Esophagus muscularis mucosa (tissue), 4 donors: ENCODE results near the gene TYW3. TPM values are rescaled to one million over a fixed set of nuclear protein-coding genes. Genes with fewer than 3 reads are reported as not detected.

ENCODE experiments used
- DNase-seq: peaks from one replicate; pipeline ENCODE4 v3.0.0-alpha.2; 2017; ENCODE audit errors: extremely low spot score
- H3K27ac ChIP-seq, 4 donors: fragments of 200-600 bp; sonication (generic); replicated peaks in 1 of 4; 1 replicate in 3 of 4; 2 replicates in 1 of 4; pipeline ENCODE4 v1.5.1; 2016 to 2019; ENCODE audit warnings: mild to moderate bottlenecking in 1 of 4
- H3K27me3 ChIP-seq, 4 donors: fragments of 200-600 bp; sonication (generic); one replicate each; pipeline versions ENCODE4 v1.5.1 to v1.6.0; 2016 to 2019
- H3K36me3 ChIP-seq, 4 donors: fragments of 200-600 bp; sonication (generic); one replicate each; pipeline ENCODE4 v1.5.1; 2016 to 2019
- H3K4me1 ChIP-seq, 4 donors: fragments of 200-600 bp; sonication (generic); one replicate each; pipeline ENCODE4 v1.5.1; 2016 to 2019
- H3K4me3 ChIP-seq, 4 donors: fragments of 200-600 bp; sonication (generic); 1 replicate in 2 of 4; 2 replicates in 2 of 4; pipeline ENCODE4 v1.5.1; 2016 to 2019; ENCODE audit warnings: mild to moderate bottlenecking in 4 of 4, moderate library complexity in 1 of 4
- H3K9me3 ChIP-seq, 4 donors: fragments of 200-600 bp; sonication (generic); 1 replicate in 3 of 4; 2 replicates in 1 of 4; pipeline ENCODE4 v1.5.1; 2016 to 2019
- EP300 ChIP-seq: sonication (generic); formaldehyde crosslinking; IDR thresholded peaks from one replicate; pipeline ENCODE4 v1.6.1; 2017; ENCODE audit warnings: antibody characterized with exemption
- POLR2A ChIP-seq: fragments of 450-650 bp; IDR thresholded peaks from one replicate; pipeline ENCODE4 v1.6.1; 2017; ENCODE audit warnings: antibody characterized with exemption, moderate library complexity, mild to moderate bottlenecking, low read depth
- POLR2AphosphoS5 ChIP-seq, 2 donors: sonication (generic); formaldehyde crosslinking; IDR thresholded peaks; one replicate each; pipeline ENCODE4 v1.6.1; 2017; ENCODE audit warnings: antibody characterized with exemption in 2 of 2
- WGBS: methylation state at CpG from one replicate; pipeline ENCODE4 v1.1.5; 2018; 5-methylcytosine and 5-hydroxymethylcytosine counted together
- intact Hi-C: fragments of 100-400 bp; cut with DNase I; formaldehyde crosslinking; loops from one replicate; pipeline ENCODE4 v1.15.1; 2023
- total RNA-seq, 4 donors: library from RNA; depleted of rRNA; stranded (reverse); fragments of >200 nt; gene quantifications; one replicate each; pipeline versions ENCODE4 v1.1.0 to v1.2.1, GENCODE V29; 2016
- TF ChIP-seq, protein P1 (sequence below), 3 experiments: fragments of 200-600 bp in 2 of 3; fragments of 450-650 bp in 1 of 3; sonication (generic) in 2 of 3; IDR thresholded peaks; one replicate each; pipeline ENCODE4 v1.5.1; 2017 to 2019; ENCODE audit warnings: antibody characterized with exemption in 3 of 3, mild to moderate bottlenecking in 2 of 3, moderate library complexity in 1 of 3

Gene TYW3
- total RNA-seq, 4 donors from 2014 or later = 18.0 to 31.6 (median 26.8) TPM

DNA sequence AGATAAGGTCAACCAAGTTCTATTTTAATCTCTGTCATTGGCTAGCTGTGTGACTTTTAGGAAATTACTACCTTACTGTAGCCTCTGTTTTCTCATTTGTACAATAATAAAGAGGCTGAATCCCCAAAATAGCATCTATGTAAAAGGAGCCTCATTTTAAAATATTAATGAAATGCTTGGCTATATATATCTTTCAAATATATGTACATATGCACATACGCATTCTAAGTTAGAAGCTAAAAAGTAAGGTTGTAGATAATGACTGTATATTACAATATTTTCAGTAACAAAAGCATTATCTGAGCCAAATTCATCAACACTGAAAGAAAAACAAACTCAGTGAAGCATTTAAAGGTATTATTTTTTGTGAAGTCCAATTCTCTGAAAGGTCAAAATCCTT is 44.6 kb downstream of the TYW3 start:
- Histone ChIP-seq H3K27ac (no peak overlapping the region), H3K9me3 (no peaks in the 10 kb centered on the region), H3K4me3 (no peak overlapping the region), H3K36me3 (no peaks in the 10 kb centered on the region), H3K27me3 (no peaks in the 10 kb centered on the region), H3K4me1 (no peaks in the 10 kb centered on the region)
- intact Hi-C loops = no loop called here
- TF ChIP-seq EP300 (no peak), POLR2A (no peak), POLR2AphosphoS5 (IDR thresholded peaks at IDR 0.05) (no peak)
- WGBS = 93% methylated on average over 1 of the region's 1 CpG
- DNase-seq = no peak

DNA sequence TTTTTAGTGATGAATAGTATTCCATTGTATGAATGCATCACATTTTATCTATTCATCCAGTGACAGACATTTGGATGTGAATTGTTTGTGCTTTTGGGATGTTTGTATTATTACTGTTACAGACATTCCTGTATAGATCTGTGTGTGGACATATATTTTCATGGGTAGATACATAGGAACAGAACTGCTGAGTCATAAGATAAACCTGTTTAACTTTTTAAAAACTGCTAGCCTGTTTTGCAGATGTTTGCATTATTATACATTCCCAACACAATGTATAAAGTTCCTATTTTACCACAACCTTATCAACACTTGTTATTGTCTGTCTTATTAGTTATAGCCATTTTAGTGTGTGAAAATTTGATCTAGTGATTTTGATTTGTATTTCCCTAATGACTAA is 46.8 kb downstream of the TYW3 start:
- no peak overlapping the region for H3K27ac ChIP-seq
- DNase-seq = no peak
- intact Hi-C loops = no loop called here
- no peaks in the 10 kb centered on the region for H3K9me3 ChIP-seq
- TF ChIP-seq, protein P1, sequence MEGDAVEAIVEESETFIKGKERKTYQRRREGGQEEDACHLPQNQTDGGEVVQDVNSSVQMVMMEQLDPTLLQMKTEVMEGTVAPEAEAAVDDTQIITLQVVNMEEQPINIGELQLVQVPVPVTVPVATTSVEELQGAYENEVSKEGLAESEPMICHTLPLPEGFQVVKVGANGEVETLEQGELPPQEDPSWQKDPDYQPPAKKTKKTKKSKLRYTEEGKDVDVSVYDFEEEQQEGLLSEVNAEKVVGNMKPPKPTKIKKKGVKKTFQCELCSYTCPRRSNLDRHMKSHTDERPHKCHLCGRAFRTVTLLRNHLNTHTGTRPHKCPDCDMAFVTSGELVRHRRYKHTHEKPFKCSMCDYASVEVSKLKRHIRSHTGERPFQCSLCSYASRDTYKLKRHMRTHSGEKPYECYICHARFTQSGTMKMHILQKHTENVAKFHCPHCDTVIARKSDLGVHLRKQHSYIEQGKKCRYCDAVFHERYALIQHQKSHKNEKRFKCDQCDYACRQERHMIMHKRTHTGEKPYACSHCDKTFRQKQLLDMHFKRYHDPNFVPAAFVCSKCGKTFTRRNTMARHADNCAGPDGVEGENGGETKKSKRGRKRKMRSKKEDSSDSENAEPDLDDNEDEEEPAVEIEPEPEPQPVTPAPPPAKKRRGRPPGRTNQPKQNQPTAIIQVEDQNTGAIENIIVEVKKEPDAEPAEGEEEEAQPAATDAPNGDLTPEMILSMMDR (IDR thresholded peaks at IDR 0.05) = no peak
- no peak for TF ChIP-seq POLR2AphosphoS5 (IDR thresholded peaks at IDR 0.05)
- no peak for TF ChIP-seq POLR2A
- TF ChIP-seq EP300 = no peak
- peaks cover 0 to 3% (median 0%) of the 10 kb centered on the region in 4 donors for H3K27me3 ChIP-seq
- H3K4me1 ChIP-seq = no peaks in the 10 kb centered on the region
- no peak overlapping the region for H3K4me3 ChIP-seq
- H3K36me3 ChIP-seq = no peaks in the 10 kb centered on the region

DNA sequence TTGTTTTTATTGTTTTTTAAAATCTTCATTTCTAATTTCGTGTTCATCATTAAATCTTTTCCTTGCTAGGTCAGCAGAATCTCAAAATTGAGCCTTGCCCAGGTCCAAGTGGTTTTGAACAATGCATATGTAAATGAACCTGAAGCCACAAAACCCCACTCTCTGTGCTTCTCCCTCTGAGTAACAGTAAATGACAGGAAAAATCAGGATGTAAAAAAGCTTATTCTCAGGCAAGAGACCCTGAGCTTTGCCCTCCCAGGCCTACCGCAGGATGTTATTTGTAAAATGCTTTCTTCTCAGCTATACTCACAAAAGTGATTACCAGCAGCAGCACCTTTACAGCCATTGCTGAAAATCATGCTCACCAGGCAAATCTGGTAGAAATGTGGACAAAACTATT is 47.6 kb downstream of the TYW3 start:
- H3K4me3 ChIP-seq = no peak overlapping the region
- peaks cover 0 to 3% (median 0%) of the 10 kb centered on the region in 4 donors for H3K27me3 ChIP-seq
- no peaks in the 10 kb centered on the region for H3K4me1 ChIP-seq
- H3K27ac ChIP-seq = no peak overlapping the region
- no peak for TF ChIP-seq EP300
- TF ChIP-seq POLR2AphosphoS5 (IDR thresholded peaks at IDR 0.05) = no peak
- no peak for TF ChIP-seq POLR2A
- no peak for DNase-seq
- H3K36me3 ChIP-seq = no peaks in the 10 kb centered on the region
- H3K9me3 ChIP-seq = no peaks in the 10 kb centered on the region
- intact Hi-C loops = no loop called here
- 41% methylated on average over 2 of the region's 2 CpGs for WGBS

DNA sequence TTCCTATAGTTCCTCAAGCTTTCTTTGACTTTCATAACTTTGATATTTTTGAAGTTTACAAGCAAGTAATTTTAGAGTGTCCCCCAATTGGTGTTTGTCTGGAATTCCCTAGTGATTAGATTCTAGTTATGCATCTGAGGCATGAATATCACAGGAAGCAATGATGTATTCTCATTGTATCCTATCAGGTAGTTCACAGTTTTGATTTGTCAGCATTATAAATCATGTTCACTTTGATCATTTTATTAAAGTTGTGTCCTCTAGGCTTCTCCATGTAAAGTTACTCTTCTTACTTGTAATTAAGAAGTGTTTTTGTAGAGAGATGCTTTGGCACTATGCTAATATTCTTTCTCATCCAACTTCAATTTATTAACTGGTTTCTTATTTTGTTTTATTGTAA is 53.0 kb downstream of the TYW3 start:
- peaks cover 0 to 7% (median 0%) of the 10 kb centered on the region in 4 donors for H3K27me3 ChIP-seq
- no peak for DNase-seq
- no peaks in the 10 kb centered on the region for H3K36me3 ChIP-seq
- intact Hi-C loops = no loop called here
- TF ChIP-seq POLR2A = no peak
- TF ChIP-seq POLR2AphosphoS5 (IDR thresholded peaks at IDR 0.05) = no peak
- TF ChIP-seq, protein P1 (IDR thresholded peaks at IDR 0.05) = no peak
- no peaks in the 10 kb centered on the region for H3K4me1 ChIP-seq
- no peak overlapping the region for H3K27ac ChIP-seq
- no peak overlapping the region for H3K4me3 ChIP-seq
- H3K9me3 ChIP-seq = no peaks in the 10 kb centered on the region

DNA sequence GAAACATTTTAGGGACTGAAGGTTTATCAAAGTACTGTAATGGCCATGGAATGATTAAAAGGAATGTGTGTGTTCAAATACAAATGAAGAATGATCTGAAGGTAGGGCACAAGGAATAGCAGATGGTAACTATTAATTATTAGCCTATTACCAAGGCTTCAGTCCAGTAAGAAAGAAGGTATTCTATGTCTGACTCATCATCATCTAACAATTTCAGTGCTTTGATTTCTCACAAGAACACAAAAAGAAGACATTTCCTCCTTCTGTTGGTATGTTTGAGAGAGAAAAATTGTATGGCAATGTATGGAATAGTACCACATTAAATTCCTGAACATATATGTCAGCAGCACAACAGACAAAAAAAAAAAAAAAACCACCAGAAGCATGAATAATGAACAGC is 57.5 kb downstream of the TYW3 start:
- intact Hi-C loops = no loop called here

DNA sequence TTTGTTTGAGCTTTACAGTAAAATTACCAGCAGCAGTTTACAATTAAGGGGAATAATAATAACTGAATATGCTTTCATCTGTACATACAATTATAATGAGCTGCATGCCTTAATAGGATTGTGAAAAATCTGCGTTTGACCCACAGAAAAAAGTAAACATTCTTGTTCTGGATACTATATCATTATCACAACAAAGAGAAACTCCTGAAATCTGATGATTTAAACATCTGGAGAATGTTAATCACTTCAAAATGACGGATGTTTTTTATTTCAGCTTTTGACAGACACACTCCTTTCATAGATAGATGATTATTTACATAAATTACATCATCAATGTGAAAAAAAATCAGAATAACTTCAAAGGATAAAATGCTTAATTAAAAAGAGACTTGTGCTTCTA is 58.5 kb downstream of the TYW3 start:
- DNase-seq = no peak
- H3K4me1 ChIP-seq = no peaks in the 10 kb centered on the region
- intact Hi-C loops = no loop called here
- TF ChIP-seq POLR2A = no peak
- no peak for TF ChIP-seq EP300
- no peak overlapping the region for H3K4me3 ChIP-seq
- no peak overlapping the region for H3K27ac ChIP-seq
- no peaks in the 10 kb centered on the region for H3K36me3 ChIP-seq
- H3K27me3 ChIP-seq = peaks cover 0 to 4% (median 0%) of the 10 kb centered on the region in 4 donors
- WGBS = 30% methylated on average over 2 of the region's 2 CpGs
- no peaks in the 10 kb centered on the region for H3K9me3 ChIP-seq

More for the DNA sequence above, 57.5 kb downstream of the TYW3 start:
- no peaks in the 10 kb centered on the region for H3K4me1 ChIP-seq
- no peaks in the 10 kb centered on the region for H3K9me3 ChIP-seq
- peaks cover 0 to 4% (median 0%) of the 10 kb centered on the region in 4 donors for H3K27me3 ChIP-seq
- TF ChIP-seq, protein P1 (IDR thresholded peaks at IDR 0.05) = no peak
- H3K4me3 ChIP-seq = no peak overlapping the region
- DNase-seq = no peak
- no peak overlapping the region for H3K27ac ChIP-seq
- H3K36me3 ChIP-seq = no peaks in the 10 kb centered on the region
